IgD-negative memory B cell (primary cell): ENCODE data around the gene MRPL18. TPM values are rescaled to one million over a fixed set of nuclear protein-coding genes. Genes with fewer than 3 reads are reported as not detected.

Experiments
- H3K27ac Mint-ChIP-seq, 3 donors: one replicate each; pipeline ENCODE4 v1.8.0; 2020 to 2022; ENCODE audit warnings: mild to moderate bottlenecking in 3 of 3, mixed read lengths in 3 of 3, moderate library complexity in 1 of 3
- H3K27me3 Mint-ChIP-seq: one replicate; pipeline ENCODE4 v1.8.0; 2021; ENCODE audit warnings: mixed read lengths
- H3K36me3 Mint-ChIP-seq: one replicate; pipeline ENCODE4 v1.8.0; 2020; ENCODE audit warnings: mild to moderate bottlenecking, mixed read lengths
- H3K4me1 Mint-ChIP-seq, 3 donors: one replicate each; pipeline ENCODE4 v1.8.0; 2020 to 2022; ENCODE audit warnings: mixed read lengths in 3 of 3, mild to moderate bottlenecking in 1 of 3
- H3K4me3 Mint-ChIP-seq, 4 donors: one replicate each; pipeline ENCODE4 v1.8.0; 2020 to 2022; ENCODE audit warnings: mild to moderate bottlenecking in 4 of 4, mixed read lengths in 4 of 4, moderate library complexity in 3 of 4
- H3K9me3 Mint-ChIP-seq, 3 donors: one replicate each; pipeline ENCODE4 v1.8.0; 2020 to 2021; ENCODE audit warnings: mixed read lengths in 3 of 3, mild to moderate bottlenecking in 1 of 3
- polyA plus RNA-seq: library from polyadenylated mRNA; unstranded; fragments of 300-500 nt; fragmentation: Illumina TruSeq; gene quantifications from one replicate; pipeline ENCODE4 v1.2.3, GENCODE V29; 2021

The MRPL18 gene
- polyA plus RNA-seq, 1 donor from 2014 or later = 108 TPM

DNA sequence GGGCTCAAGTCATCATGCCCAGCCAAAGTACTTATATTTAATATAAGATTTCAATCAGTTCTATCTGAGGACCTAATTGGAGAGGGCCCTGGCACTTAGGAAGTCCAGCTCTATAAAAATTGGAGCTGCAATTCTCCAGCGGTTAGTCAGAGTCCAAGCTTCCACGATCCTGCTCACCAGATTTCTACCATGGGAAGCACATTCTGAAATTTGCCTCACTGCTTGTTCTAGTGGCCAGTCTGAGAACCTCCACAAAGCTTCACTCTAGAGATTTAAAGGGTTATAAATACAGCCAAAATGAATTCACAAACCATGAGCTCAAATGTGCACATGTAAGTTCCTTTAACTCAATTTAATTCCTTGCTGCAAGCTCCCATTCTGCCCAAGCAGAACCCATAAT is 43.3 kb downstream of the MRPL18 start:
- peak overlapping the region in 1 of 3 donors; percentile 68 for H3K27ac Mint-ChIP-seq
- peaks cover 2% of the 10 kb centered on the region for H3K36me3 Mint-ChIP-seq
- no peaks in the 10 kb centered on the region for H3K9me3 Mint-ChIP-seq
- peaks cover 11% of the 10 kb centered on the region for H3K27me3 Mint-ChIP-seq
- no peak overlapping the region for H3K4me3 Mint-ChIP-seq
- peaks cover 0 to 10% (median 7%) of the 10 kb centered on the region in 3 donors for H3K4me1 Mint-ChIP-seq

DNA sequence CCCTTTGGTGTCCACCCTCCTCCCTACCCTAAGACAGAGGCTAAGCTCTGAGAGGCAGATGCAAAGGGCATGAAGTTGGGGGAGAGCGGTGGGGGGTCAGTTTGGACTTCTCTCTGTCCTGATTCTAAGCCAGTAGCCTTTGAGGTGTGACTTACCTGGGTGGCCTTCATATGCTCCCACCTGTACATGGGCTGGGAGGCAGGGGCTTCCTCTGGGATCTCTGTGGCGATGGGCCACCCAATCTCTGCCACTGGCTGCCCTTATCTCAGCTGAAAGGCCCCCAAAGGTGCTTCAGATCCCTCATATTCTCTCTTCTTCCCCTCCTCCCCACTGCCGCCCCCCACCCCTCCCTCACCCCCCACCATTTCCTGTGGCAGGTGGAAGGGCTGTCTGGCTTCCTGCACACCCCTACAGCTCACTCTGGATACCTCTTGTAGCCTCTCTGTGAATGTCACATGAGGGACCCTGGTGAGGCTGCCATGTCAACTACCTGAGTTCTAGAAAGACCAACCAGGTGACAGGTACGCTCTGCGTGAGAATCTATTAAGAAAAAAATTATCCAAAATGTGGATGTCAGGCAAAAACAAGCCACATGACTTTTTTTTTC is 43.8 kb downstream of the MRPL18 start:
- Mint-ChIP-seq H3K36me3 (peaks cover 2% of the 10 kb centered on the region), H3K4me1 (peaks cover 0 to 10% (median 7%) of the 10 kb centered on the region in 3 donors), H3K4me3 (no peak overlapping the region), H3K27ac (peak overlapping the region in 1 of 3 donors; percentile 68), H3K9me3 (no peaks in the 10 kb centered on the region), H3K27me3 (peaks cover 12% of the 10 kb centered on the region)

DNA sequence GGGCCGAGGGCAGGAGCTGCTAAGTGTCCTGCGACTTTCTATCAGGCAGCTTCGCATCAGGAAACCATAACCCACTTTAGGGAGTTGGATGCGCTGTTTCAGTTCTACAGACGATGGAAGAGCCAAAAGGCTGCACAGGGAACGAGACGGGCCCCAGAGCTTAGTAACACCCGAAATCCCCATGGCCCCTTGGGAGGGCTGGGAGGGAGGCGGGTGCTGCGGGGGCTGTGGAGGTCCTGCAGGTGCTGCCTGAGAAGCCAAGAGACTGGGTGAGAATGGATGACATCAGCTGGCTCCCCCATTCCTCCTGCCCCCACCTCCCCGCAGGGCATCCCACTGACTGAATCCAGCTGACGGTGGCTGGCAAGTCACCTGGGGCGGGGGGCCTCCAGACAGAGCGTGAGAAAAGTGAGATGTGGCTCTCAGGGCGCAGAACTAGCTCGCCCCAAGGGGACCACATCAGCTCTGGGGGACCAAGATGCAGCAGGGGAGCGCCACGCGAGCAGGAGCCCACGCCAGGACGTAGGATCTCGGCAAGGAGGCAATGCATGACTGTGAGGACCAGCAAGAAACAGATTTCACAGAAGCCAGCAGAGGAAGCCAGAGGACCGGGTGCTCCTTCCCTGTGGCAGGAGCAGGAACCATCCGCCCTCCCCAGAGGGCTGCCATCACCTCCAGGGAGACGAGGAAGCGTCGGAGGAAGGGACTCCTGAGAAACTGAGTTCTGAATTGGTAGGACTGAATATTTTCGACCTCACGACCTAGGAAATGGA is 46.6 kb downstream of the MRPL18 start:
- peaks cover 2% of the 10 kb centered on the region for H3K36me3 Mint-ChIP-seq
- H3K9me3 Mint-ChIP-seq = no peaks in the 10 kb centered on the region
- peaks cover 17% of the 10 kb centered on the region for H3K27me3 Mint-ChIP-seq
- H3K27ac Mint-ChIP-seq = no peak overlapping the region
- no peak overlapping the region for H3K4me3 Mint-ChIP-seq
- H3K4me1 Mint-ChIP-seq = no peaks in the 10 kb centered on the region

DNA sequence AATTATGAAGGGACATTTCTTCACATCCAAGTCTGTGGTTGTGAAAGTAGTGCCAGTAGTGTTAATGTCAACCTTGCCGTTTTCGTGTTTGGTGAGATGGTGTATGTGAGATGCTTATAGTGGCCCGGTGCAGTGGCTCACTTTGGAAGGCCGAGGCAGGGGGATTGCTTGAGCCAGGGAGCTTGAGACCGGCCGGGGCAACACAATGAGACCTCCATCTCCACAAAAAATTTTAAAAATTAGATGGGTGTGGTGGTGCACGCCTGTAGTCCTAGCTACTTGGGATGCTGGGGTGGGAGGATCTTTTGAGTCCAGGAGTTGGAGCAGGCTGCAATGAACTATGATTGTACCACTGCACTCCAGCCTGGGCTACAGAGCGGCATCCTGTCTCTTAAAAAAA is 47.2 kb downstream of the MRPL18 start:
- Mint-ChIP-seq H3K9me3 (no peaks in the 10 kb centered on the region), H3K4me3 (no peak overlapping the region), H3K4me1 (no peaks in the 10 kb centered on the region), H3K27me3 (peaks cover 16% of the 10 kb centered on the region), H3K27ac (no peak overlapping the region), H3K36me3 (peaks cover 2% of the 10 kb centered on the region)

DNA sequence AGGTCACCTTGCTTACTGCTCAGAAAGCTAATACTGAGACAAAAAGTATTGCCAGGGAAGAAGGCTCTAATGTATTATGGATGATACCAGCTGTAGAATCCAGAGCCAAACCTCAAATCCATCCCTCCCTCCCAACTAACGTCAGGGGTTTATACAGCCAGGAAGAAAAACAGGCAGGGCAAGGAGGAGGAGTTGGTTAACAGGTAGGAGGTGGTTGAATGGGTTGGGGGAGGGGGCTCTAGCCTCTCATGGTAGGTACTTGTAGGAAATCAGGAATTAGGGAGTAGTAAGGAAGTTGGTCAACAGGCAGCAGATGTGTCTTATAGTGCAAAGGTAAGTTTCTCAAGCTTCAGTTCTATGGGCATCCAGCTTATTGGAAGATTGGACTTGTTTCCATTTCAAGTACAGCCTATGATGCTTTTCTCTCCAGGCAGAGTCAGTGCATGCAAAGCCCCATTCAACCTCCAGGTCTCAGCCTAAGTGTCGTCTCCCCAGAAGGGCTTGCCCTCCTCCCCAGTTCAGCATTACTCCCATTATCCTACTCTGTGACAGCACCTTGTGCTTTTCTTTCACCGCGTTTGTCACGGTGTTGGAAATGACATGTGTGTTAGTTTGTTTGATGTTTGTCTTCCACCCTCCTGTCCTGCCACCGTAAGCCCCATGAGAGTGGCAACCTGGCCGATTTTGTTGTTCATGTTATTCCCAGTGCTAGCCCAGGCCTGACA is 47.9 kb downstream of the MRPL18 start:
- Mint-ChIP-seq H3K9me3 (no peaks in the 10 kb centered on the region), H3K27me3 (peaks cover 16% of the 10 kb centered on the region), H3K4me1 (no peaks in the 10 kb centered on the region), H3K27ac (peak overlapping the region in 1 of 3 donors; percentile 3), H3K36me3 (peaks cover 2% of the 10 kb centered on the region), H3K4me3 (peak overlapping the region in 1 of 4 donors; percentile 10)

DNA sequence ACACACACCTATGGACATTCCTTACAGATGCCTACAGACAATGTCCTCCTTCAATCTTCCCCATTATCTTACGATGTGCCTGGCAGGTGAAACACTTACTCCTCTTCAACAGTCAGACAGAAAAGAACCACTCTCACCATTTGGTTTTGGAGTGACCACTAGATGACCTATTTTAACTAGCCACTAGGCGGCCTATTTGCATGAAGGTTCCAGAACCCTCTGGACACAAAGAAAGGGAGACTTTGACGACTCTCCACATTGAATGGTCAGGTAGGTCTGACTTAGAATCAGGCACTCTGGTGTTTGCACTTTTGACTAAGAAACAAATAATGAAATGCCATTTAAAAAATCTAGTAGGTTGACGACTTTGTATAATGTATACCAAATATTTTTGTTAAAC is 51.8 kb downstream of the MRPL18 start:
- Mint-ChIP-seq H3K36me3 (no peaks in the 10 kb centered on the region), H3K27ac (no peak overlapping the region), H3K27me3 (peaks cover 14% of the 10 kb centered on the region), H3K4me1 (no peaks in the 10 kb centered on the region), H3K9me3 (peaks cover 0 to 5% (median 0%) of the 10 kb centered on the region in 3 donors), H3K4me3 (no peak overlapping the region)

DNA sequence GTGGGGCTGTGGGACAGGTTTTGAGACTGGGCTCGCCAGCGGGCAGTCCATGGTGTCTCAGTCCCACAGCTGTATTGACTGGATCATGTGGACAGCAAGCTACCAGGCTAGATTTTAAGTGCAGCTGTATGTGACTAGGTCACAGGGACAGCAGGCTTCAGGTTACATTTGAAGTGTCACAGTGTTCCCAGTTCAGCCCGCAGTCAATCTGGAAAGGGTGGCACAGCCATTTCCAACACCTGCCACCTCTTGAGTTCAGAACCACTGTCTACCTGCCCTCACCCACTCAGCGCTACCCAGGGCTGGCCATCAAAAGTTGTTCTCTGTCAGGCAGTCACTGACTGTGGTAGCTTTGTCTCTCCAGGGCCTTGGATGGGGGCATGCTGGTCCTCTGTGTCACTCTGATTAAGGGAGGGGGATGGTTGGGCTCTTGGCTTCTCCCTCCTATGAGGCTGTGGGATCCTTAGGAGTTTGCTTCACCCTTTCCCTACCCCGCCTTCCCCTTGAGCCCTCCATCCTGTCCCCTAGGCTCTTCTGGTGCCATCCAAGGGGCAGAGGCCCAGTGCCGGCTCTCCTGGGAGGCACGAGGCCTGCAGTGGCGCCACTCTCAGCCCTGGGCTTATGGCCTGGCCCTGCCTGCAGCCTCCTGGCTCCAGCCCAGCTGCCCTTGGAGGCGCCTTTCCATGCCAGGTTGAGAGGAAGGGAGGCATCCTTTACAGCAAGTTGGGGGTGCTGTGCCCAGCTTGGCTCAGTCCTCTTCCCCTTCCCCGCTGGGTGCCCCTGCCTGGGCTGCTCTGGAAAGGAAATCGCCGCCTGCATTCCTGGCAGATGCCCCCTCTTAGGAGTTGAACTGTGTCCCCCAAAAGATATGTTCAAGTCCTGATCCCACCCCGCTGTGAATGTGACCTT is 54.7 kb downstream of the MRPL18 start:
- Mint-ChIP-seq H3K27me3 (peaks cover 11% of the 10 kb centered on the region), H3K36me3 (peaks cover 1% of the 10 kb centered on the region), H3K4me1 (no peaks in the 10 kb centered on the region), H3K27ac (no peak overlapping the region), H3K9me3 (peaks cover 5 to 15% (median 7%) of the 10 kb centered on the region in 3 donors), H3K4me3 (no peak overlapping the region)

Other genes with a start within 250 kb of the MRPL18 start
- gene SOD2, start 97.2 kb upstream of the MRPL18 start, polyA plus RNA-seq = 79.2 TPM
- gene WTAP, start 63.0 kb upstream of the MRPL18 start, polyA plus RNA-seq = 127 TPM
- 23.6 TPM for gene ACAT2, start 28.4 kb upstream of the MRPL18 start, polyA plus RNA-seq
- 82.7 TPM for gene TCP1, start 865 bp upstream of the MRPL18 start, polyA plus RNA-seq
- gene PNLDC1, start 9.8 kb downstream of the MRPL18 start, polyA plus RNA-seq = 0.89 TPM
- not detected for gene MAS1, start 100.5 kb downstream of the MRPL18 start, polyA plus RNA-seq
- gene IGF2R, start 178.6 kb downstream of the MRPL18 start, polyA plus RNA-seq = 4.7 TPM